HEK293 (cell line): ENCODE results near the gene LMCD1.

ENCODE experiments used
- CTCF ChIA-PET: fragments of 350-600 bp; formaldehyde crosslinking; extraction: SDS; loops from one replicate; lab custom pipeline; 2021; ENCODE audit warnings: antibody characterized with exemption; lab: Yijun Ruan, JAX
- POLR2A ChIA-PET: fragments of 300-600 bp; formaldehyde crosslinking; extraction: SDS; loops from one replicate; lab custom pipeline; 2020; ENCODE audit warnings: antibody characterized with exemption, inconsistent platforms; lab: Yijun Ruan, JAX
- H3K27ac ChIP-seq: fragments of 200-500 bp; sonication (Bioruptor generic); 2 replicates; pipeline ENCODE4 v1.5.1; 2014; ENCODE audit warnings: low read depth, low read length, control low read depth, inconsistent platforms; ENCODE audit errors: extremely low read depth
- H3K36me3 ChIP-seq, 2 experiments: fragments of 200-500 bp in 1 of 2; sonication (Bioruptor generic) in 1 of 2; 1 replicate in 1 of 2; 2 replicates in 1 of 2; pipeline ENCODE4 v1.5.1; 2014 to 2017; ENCODE audit warnings: inconsistent platforms in 2 of 2, low read length in 2 of 2; ENCODE audit not compliant: control insufficient read depth in 2 of 2, insufficient read depth in 1 of 2
- H3K4me1 ChIP-seq: fragments of 200-500 bp; sonication (Bioruptor generic); 2 replicates; pipeline ENCODE4 v1.5.1; 2014; ENCODE audit warnings: mild to moderate bottlenecking, low read length, inconsistent platforms; ENCODE audit not compliant: control insufficient read depth, insufficient read depth
- H3K4me3 ChIP-seq: 2 replicates; pipeline ENCODE4 v1.5.1; 2011; ENCODE audit warnings: low read depth, mild to moderate bottlenecking, control low read depth, low read length, moderate library complexity
- H3K9me3 ChIP-seq: fragments of 200-500 bp; sonication (Bioruptor generic); 2 replicates; pipeline ENCODE4 v1.5.1; 2014; ENCODE audit warnings: low read depth, low read length, inconsistent platforms; ENCODE audit not compliant: control insufficient read depth, insufficient read depth
- KLF1 ChIP-seq: fragments of 450-650 bp; formaldehyde crosslinking; IDR thresholded peaks from 2 replicates; pipeline ENCODE4 v1.5.1; 2016; ENCODE audit warnings: missing biosample characterization, missing genetic modification characterization
- MYNN ChIP-seq: fragments of 450-650 bp; formaldehyde crosslinking; IDR thresholded peaks from 2 replicates; pipeline ENCODE4 v1.5.1; 2016; ENCODE audit warnings: missing biosample characterization, missing genetic modification characterization, borderline replicate concordance
- SETDB1 ChIP-seq: IDR thresholded peaks from one replicate; pipeline ENCODE4 v1.6.1; 2017; ENCODE audit warnings: mild to moderate bottlenecking, low read length, moderate library complexity, mixed read lengths; ENCODE audit not compliant: insufficient read length
- SP7 ChIP-seq: fragments of 450-650 bp; formaldehyde crosslinking; IDR thresholded peaks from 2 replicates; pipeline ENCODE4 v1.5.1; 2016; ENCODE audit warnings: missing biosample characterization, missing genetic modification characterization
- TSHZ1 ChIP-seq: fragments of 450-650 bp; formaldehyde crosslinking; IDR thresholded peaks from 2 replicates; pipeline ENCODE4 v1.5.1; 2016; ENCODE audit warnings: missing biosample characterization, missing genetic modification characterization, borderline replicate concordance
- ZFP69B ChIP-seq: fragments of 450-650 bp; formaldehyde crosslinking; IDR thresholded peaks from 2 replicates; pipeline ENCODE4 v1.5.1; 2016; ENCODE audit warnings: missing biosample characterization, missing genetic modification characterization
- ZNF138 ChIP-seq: fragments of 450-650 bp; formaldehyde crosslinking; IDR thresholded peaks from 2 replicates; pipeline ENCODE4 v1.5.1; 2016; ENCODE audit warnings: missing biosample characterization, missing genetic modification characterization, borderline replicate concordance
- ZNF18 ChIP-seq: fragments of 450-650 bp; formaldehyde crosslinking; IDR thresholded peaks from 2 replicates; pipeline ENCODE4 v1.5.1; 2016; ENCODE audit warnings: missing biosample characterization, missing genetic modification characterization
- ZNF24 ChIP-seq: fragments of 450-650 bp; formaldehyde crosslinking; IDR thresholded peaks from 2 replicates; pipeline ENCODE4 v1.5.1; 2016; ENCODE audit warnings: missing biosample characterization, missing genetic modification characterization
- ZNF362 ChIP-seq: fragments of 450-650 bp; formaldehyde crosslinking; IDR thresholded peaks from 2 replicates; pipeline ENCODE4 v1.5.1; 2016; ENCODE audit warnings: missing biosample characterization, missing genetic modification characterization
- ZNF555 ChIP-seq: fragments of 450-650 bp; formaldehyde crosslinking; conservative IDR thresholded peaks from 2 replicates; pipeline ENCODE4 v1.5.1; 2017; ENCODE audit warnings: missing biosample characterization, mild to moderate bottlenecking, missing genetic modification characterization, inconsistent platforms
- ZNF664 ChIP-seq: fragments of 450-650 bp; formaldehyde crosslinking; IDR thresholded peaks from 2 replicates; pipeline ENCODE4 v1.5.1; 2016; ENCODE audit warnings: missing biosample characterization, missing genetic modification characterization
- ZNF677 ChIP-seq: fragments of 450-650 bp; IDR thresholded peaks from 2 replicates; pipeline ENCODE4 v1.5.0; 2018; ENCODE audit warnings: missing biosample characterization, mild to moderate bottlenecking, missing genetic modification characterization, moderate library complexity
- ZNF692 ChIP-seq: fragments of 450-650 bp; formaldehyde crosslinking; IDR thresholded peaks from 2 replicates; pipeline ENCODE4 v1.5.1; 2016; ENCODE audit warnings: missing biosample characterization, missing genetic modification characterization
- ZNF776 ChIP-seq: fragments of 450-650 bp; formaldehyde crosslinking; IDR thresholded peaks from 2 replicates; pipeline ENCODE4 v1.5.0; 2017; ENCODE audit warnings: missing biosample characterization, missing genetic modification characterization, borderline replicate concordance
- ZSCAN16 ChIP-seq: fragments of 450-650 bp; formaldehyde crosslinking; IDR thresholded peaks from 2 replicates; pipeline ENCODE4 v1.5.1; 2016; ENCODE audit warnings: missing biosample characterization, missing genetic modification characterization

Gene LMCD1

GRCh38 chr3:8607234-8608040 lies 105.8 kb downstream of the LMCD1 start (continued):
- TF ChIP-seq TSHZ1 (tag by site-specific recombination) (no peak), ZNF692 (tag by site-specific recombination) (no peak), ZNF664 (no peak), ZNF18 (tag by site-specific recombination) (no peak)

GRCh38 chr3:8608041-8608790 lies 106.6 kb downstream of the LMCD1 start:
- Histone ChIP-seq H3K4me3 (no peak overlapping the region), H3K9me3 (no peaks in the 10 kb centered on the region), H3K27ac (no peak overlapping the region), H3K4me1 (no peaks in the 10 kb centered on the region), H3K36me3 (no peaks in the 10 kb centered on the region)
- ChIA-PET CTCF (interaction anchor here (0.7 to 1.8 kb wide), 9 partner anchors 10 to 283 kb away, joined by 3 to 21 read pairs (median 4); no protein-coding TSS in a partner anchor), POLR2A (no interaction called here)
- TF ChIP-seq ZNF362 (tag by site-specific recombination) (no peak), SP7 (tag by site-specific recombination) (no peak)

GRCh38 chr3:8608791-8609467 lies 107.3 kb downstream of the LMCD1 start:
- POLR2A ChIA-PET, result no interaction called here
- Histone ChIP-seq H3K4me3 (no peak overlapping the region), H3K27ac (no peak overlapping the region), H3K4me1 (no peaks in the 10 kb centered on the region), H3K36me3 (no peaks in the 10 kb centered on the region), H3K9me3 (no peaks in the 10 kb centered on the region)
- TF ChIP-seq ZFP69B (tag by site-specific recombination) (no peak), ZNF677 (tag by site-specific recombination) (no peak), KLF1 (tag by site-specific recombination) (no peak), ZNF138 (tag by site-specific recombination) (no peak), ZNF555 (tag by site-specific recombination) (no peak), ZNF776 (tag by site-specific recombination) (no peak), SETDB1 (no peak), ZSCAN16 (tag by site-specific recombination) (no peak), MYNN (tag by site-specific recombination) (no peak), ZNF24 (tag by site-specific recombination) (no peak)
- CTCF ChIA-PET, result interaction anchor here (0.6 to 1.3 kb wide), 2 partner anchors 167 to 596 kb away, joined by 4 read pairs; no protein-coding TSS in a partner anchor
